T-helper 2 cell treated with Interferon-gamma antibody and Interleukin-4, amounts not matched to agents 5 μg/mL and 100 μg/mL, for 36 hours (primary cell): Measurements from ENCODE around the gene GIMAP1.
"Not testable (repeated sequence)": the region's sequence is repeated elsewhere in the genome, so short reads cannot be mapped to it uniquely, and the experiment has no call there.

ENCODE experiments used
- DNase-seq: peaks from one replicate; pipeline ENCODE4 v3.0.0; 2021; ENCODE audit warnings: low spot score
- H3K27ac Mint-ChIP-seq: one replicate; pipeline ENCODE4 v1.8.0; 2021; ENCODE audit warnings: mild to moderate bottlenecking, mixed read lengths
- H3K27me3 Mint-ChIP-seq: one replicate; pipeline ENCODE4 v1.8.0; 2021; ENCODE audit warnings: low read depth, mixed read lengths
- H3K36me3 Mint-ChIP-seq: one replicate; pipeline ENCODE4 v1.8.0; 2021; ENCODE audit warnings: low read depth, mixed read lengths
- H3K4me1 Mint-ChIP-seq: one replicate; pipeline ENCODE4 v1.8.0; 2021; ENCODE audit warnings: low read depth, mixed read lengths
- H3K4me3 Mint-ChIP-seq: one replicate; pipeline ENCODE4 v1.8.0; 2022; ENCODE audit warnings: mild to moderate bottlenecking, moderate library complexity, mixed read lengths
- H3K9me3 Mint-ChIP-seq: one replicate; pipeline ENCODE4 v1.8.0; 2021; ENCODE audit warnings: mixed read lengths

Gene GIMAP1

DNA sequence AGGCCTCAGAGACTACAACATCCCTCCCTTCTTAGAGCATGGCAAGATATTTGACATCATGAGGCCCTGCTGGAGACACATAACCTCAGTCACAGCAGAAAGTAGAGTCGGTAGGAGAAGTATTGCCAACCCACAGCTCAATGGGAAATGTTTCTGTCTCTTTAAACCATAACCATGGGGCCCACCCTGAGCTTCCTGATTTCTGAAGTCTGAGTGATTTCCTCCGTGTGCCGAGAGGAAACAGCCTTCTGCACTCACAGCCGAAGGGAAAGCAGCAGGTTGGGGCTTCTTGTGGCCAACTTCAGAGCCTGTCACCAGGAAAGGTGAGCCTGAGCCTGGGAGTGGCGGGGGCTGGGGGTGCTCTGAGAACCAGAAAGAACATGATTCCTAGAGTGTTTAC, at the start of gene GIMAP1:
Gene GIMAP1 (plus strand): TSS at position 246 of the 400 bp plus-strand sequence. CDS start 2,435 bp downstream, outside the sequence.
- Mint-ChIP-seq H3K27ac (peak within 1 kb of the TSS; percentile 73), H3K9me3 (peaks cover 20% of the 10 kb centered on the region), H3K36me3 (peaks cover 57% of the 10 kb centered on the region), H3K4me1 (peaks cover 45% of the 10 kb centered on the region), H3K27me3 (no peaks in the 10 kb centered on the region), H3K4me3 (peak within 1 kb of the TSS; percentile 97)
- DNase-seq: peak; percentile 54

GRCh38 chr7:150668472-150668911, 47.9 kb upstream of the GIMAP1 start:
- Mint-ChIP-seq H3K27me3 (no peaks in the 10 kb centered on the region), H3K36me3 (peaks cover 39% of the 10 kb centered on the region), H3K9me3 (peaks cover 25% of the 10 kb centered on the region), H3K4me1 (peaks cover 87% of the 10 kb centered on the region), H3K27ac (peak overlapping the region; percentile 93), H3K4me3 (peak overlapping the region; percentile 70)
- DNase-seq: peak; percentile 83

GRCh38 chr7:150668977-150669376, 47.4 kb upstream of the GIMAP1 start:
- peak overlapping the region; percentile 70 for H3K4me3 Mint-ChIP-seq
- no peaks in the 10 kb centered on the region for H3K27me3 Mint-ChIP-seq
- peaks cover 24% of the 10 kb centered on the region for H3K9me3 Mint-ChIP-seq
- no peak for DNase-seq
- peak overlapping the region; percentile 93 for H3K27ac Mint-ChIP-seq
- H3K4me1 Mint-ChIP-seq: peaks cover 82% of the 10 kb centered on the region
- peaks cover 41% of the 10 kb centered on the region for H3K36me3 Mint-ChIP-seq

DNA sequence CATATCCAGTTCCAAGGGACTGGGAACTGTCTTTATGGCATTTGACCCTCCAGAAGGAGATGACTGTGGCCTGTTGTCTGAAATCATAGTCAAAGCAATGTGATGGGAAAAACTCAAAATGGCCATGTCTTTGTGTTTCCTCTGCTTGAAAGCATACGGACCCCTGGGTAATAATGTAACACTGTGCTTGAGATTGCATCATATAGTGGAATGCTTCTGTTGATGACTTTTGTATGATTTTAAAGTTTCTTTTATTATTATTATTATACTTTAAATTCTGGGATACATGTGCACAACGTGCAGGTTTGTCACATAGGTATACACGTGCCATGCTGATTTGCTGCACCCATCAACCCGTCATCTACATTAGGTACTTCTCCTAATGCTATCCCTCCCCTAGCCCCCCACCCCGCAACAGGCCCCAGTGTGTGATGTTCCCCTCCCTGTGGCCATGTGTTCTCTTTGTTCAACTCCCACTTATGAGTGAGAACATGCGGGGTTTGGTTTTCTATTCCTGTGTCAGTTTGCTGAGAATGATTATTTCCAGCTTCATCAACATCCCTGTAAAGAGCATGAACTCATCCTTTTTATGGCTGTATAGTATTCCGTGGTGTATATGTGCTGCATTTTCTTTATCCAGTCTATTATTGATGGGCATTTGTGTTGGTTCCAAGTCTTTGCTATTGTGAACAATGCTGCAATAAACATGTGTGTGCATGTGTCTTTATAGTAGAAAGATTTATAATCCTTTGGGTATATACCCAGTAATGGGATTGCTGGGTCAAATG, 44.4 kb upstream of the GIMAP1 start:
- H3K4me3 Mint-ChIP-seq, H3K27ac Mint-ChIP-seq, H3K27me3 Mint-ChIP-seq, DNase-seq: not testable (repeated sequence)
- Mint-ChIP-seq H3K9me3 (peaks cover 29% of the 10 kb centered on the region), H3K36me3 (peaks cover 30% of the 10 kb centered on the region), H3K4me1 (peaks cover 74% of the 10 kb centered on the region)

- Mint-ChIP-seq H3K36me3 (peaks cover 42% of the 10 kb centered on the region), H3K9me3 (peaks cover 28% of the 10 kb centered on the region), H3K4me1 (peaks cover 68% of the 10 kb centered on the region), H3K4me3 (peak overlapping the region; percentile 72), H3K27ac (peak overlapping the region; percentile 86), H3K27me3 (no peaks in the 10 kb centered on the region)
- DNase-seq: no peak
These were observed 40.7 kb upstream of the GIMAP1 start for GRCh38 chr7:150675714-150676113.

- Mint-ChIP-seq H3K36me3 (peaks cover 46% of the 10 kb centered on the region), H3K4me1 (peaks cover 65% of the 10 kb centered on the region), H3K27ac (peak overlapping the region; percentile 72), H3K9me3 (peaks cover 32% of the 10 kb centered on the region), H3K4me3 (peak overlapping the region; percentile 63)
- DNase-seq, H3K27me3 Mint-ChIP-seq: not testable (repeated sequence)
These were observed 40.1 kb upstream of the GIMAP1 start for GRCh38 chr7:150676276-150676675.

- DNase-seq, H3K27me3 Mint-ChIP-seq: not testable (repeated sequence)
- peaks cover 49% of the 10 kb centered on the region for H3K36me3 Mint-ChIP-seq
- peaks cover 35% of the 10 kb centered on the region for H3K9me3 Mint-ChIP-seq
- H3K4me3 Mint-ChIP-seq: peak overlapping the region; percentile 63
- peaks cover 60% of the 10 kb centered on the region for H3K4me1 Mint-ChIP-seq
- H3K27ac Mint-ChIP-seq: peak overlapping the region; percentile 72
These were observed 39.6 kb upstream of the GIMAP1 start for GRCh38 chr7:150676854-150677253.

- H3K27ac Mint-ChIP-seq: peak overlapping the region; percentile 83
- H3K4me3 Mint-ChIP-seq: peak overlapping the region; percentile 75
- peaks cover 42% of the 10 kb centered on the region for H3K9me3 Mint-ChIP-seq
- peaks cover 63% of the 10 kb centered on the region for H3K4me1 Mint-ChIP-seq
- H3K36me3 Mint-ChIP-seq: peaks cover 51% of the 10 kb centered on the region
- H3K27me3 Mint-ChIP-seq, DNase-seq: not testable (repeated sequence)
These were observed 37.8 kb upstream of the GIMAP1 start for GRCh38 chr7:150678601-150679000.

- Mint-ChIP-seq H3K9me3 (peaks cover 41% of the 10 kb centered on the region), H3K36me3 (peaks cover 47% of the 10 kb centered on the region), H3K4me1 (peaks cover 74% of the 10 kb centered on the region)
- not testable (repeated sequence) for H3K4me3 Mint-ChIP-seq, DNase-seq, H3K27me3 Mint-ChIP-seq, H3K27ac Mint-ChIP-seq
These were observed 36.0 kb upstream of the GIMAP1 start for GRCh38 chr7:150680364-150680763.

- peaks cover 66% of the 10 kb centered on the region for H3K4me1 Mint-ChIP-seq
These were observed 31.0 kb upstream of the GIMAP1 start, which contains the start of gene GIMAP2 for GRCh38 chr7:150685219-150686029. Gene GIMAP2, plus strand, starts transcription at chr7:150685706. Its CDS starts 1,354 bp downstream, at chr7:150687060.

GRCh38 chr7:150686030-150686631, 30.3 kb upstream of the GIMAP1 start:
- Mint-ChIP-seq H3K4me3 (peak overlapping the region; percentile 95), H3K27me3 (no peaks in the 10 kb centered on the region), H3K9me3 (peaks cover 50% of the 10 kb centered on the region), H3K4me1 (peaks cover 65% of the 10 kb centered on the region), H3K36me3 (peaks cover 74% of the 10 kb centered on the region), H3K27ac (peak overlapping the region; percentile 95)
- no peak for DNase-seq

More at GRCh38 chr7:150685219-150686029, 31.0 kb upstream of the GIMAP1 start, which contains the start of gene GIMAP2:
- no peak for DNase-seq
- Mint-ChIP-seq H3K36me3 (peaks cover 72% of the 10 kb centered on the region), H3K9me3 (peaks cover 49% of the 10 kb centered on the region), H3K27ac (peak within 1 kb of the TSS; percentile 95), H3K27me3 (no peaks in the 10 kb centered on the region), H3K4me3 (peak within 1 kb of the TSS; percentile 95)

- Mint-ChIP-seq H3K27me3 (no peaks in the 10 kb centered on the region), H3K27ac (peak overlapping the region; percentile 67), H3K36me3 (peaks cover 79% of the 10 kb centered on the region), H3K4me3 (peak overlapping the region; percentile 95), H3K4me1 (peaks cover 54% of the 10 kb centered on the region), H3K9me3 (peaks cover 49% of the 10 kb centered on the region)
- no peak for DNase-seq
These were observed 27.8 kb upstream of the GIMAP1 start for GRCh38 chr7:150688630-150689029.

- H3K9me3 Mint-ChIP-seq: peaks cover 85% of the 10 kb centered on the region
- no peak overlapping the region for H3K27ac Mint-ChIP-seq
- peaks cover 82% of the 10 kb centered on the region for H3K36me3 Mint-ChIP-seq
- DNase-seq: no peak
- H3K4me1 Mint-ChIP-seq: peaks cover 14% of the 10 kb centered on the region
- no peak overlapping the region for H3K4me3 Mint-ChIP-seq
- H3K27me3 Mint-ChIP-seq: no peaks in the 10 kb centered on the region
These were observed 20.8 kb upstream of the GIMAP1 start for GRCh38 chr7:150695654-150696053.
